NOMO-1 (cell line): ENCODE measurements around the gene DCXR.

ENCODE experiments used
- DNase-seq, 2 experiments: peaks; one replicate each; lab custom pipeline; 2025; ENCODE audit not compliant: unreplicated experiment in 2 of 2; lab: John Stamatoyannopoulos, UW

DCXR gene

DNA sequence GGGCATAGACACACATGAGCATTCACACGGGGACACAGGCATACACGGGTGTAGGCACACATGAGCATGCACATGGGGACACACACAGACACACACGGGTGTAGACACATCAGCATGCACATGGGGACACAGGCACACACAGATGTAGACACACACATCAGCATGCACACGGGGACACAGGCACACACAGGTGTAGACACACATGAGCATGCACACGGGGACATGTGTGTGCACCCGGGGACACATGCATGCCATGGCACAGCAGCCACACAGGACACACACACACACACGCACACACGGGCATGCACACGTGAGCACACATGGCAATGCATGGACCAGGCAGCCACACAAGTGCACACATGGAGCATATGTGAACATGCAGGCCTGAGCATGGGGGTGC lies 5.2 kb upstream of the DCXR start:
- DNase-seq = no peak

DNA sequence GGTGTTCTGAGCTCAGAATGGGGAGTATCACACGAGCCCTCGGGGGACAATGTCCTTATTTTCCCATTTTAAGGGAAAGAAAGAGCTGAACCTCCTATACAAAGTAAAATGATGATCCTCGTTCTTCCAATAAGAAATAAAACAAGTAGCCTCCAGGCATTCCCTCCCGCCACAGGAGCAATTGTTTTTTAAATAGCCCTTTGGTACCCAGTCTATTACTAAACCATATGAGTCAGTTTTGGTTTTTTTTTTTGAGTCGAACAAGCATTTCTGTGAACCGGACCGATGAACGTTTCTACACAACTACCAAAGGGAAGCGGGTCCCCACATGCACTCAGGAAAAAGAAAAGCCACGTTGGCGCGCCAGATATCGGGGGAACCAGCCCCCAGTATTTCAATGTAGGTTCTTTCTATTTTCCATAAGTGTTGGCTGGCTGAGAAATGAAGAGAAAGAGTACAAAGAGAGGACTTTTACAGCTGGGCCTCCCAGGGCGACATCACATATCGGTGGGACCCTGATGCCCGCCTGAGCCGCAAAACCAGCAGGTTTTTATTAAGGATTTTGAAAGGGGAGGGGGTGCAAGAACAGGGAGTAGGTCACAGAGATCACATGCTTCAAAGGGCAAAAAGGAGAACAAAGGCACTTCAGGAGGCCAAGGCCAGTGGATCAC lies 3.8 kb upstream of the DCXR start:
- DNase-seq = peak in 1 of 2 experiments; percentile 18

DNA sequence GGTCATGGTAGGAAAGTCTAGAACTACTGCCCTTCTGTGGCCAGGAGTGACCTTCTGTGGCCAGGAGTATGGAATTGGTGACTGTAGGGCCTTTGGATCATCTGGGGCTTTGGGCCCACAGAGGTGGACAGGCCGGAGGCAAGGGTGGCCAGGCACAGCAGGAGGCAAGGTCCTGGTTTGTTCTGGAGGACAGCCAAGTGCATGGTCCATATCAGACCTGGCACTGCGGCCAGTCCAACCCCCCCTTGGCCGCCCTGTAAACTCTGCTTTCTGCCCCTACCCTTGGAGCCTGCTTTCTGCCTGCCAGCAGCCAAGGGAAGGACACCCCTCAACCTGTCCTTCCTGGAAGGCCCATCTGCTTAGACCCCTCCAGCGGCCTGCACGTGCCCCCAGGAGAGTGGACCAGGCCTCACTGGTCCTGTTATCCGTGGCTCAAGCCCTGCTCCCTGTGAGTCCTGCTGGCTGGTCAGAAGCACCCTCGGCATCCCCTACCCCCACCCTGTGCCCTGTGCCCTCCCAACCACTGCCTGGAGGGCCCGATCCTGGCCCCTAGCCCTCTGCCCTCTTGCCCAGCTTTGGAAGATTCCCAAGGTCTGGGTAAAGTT lies 2.3 kb upstream of the DCXR start:
- DNase-seq = no peak

DNA sequence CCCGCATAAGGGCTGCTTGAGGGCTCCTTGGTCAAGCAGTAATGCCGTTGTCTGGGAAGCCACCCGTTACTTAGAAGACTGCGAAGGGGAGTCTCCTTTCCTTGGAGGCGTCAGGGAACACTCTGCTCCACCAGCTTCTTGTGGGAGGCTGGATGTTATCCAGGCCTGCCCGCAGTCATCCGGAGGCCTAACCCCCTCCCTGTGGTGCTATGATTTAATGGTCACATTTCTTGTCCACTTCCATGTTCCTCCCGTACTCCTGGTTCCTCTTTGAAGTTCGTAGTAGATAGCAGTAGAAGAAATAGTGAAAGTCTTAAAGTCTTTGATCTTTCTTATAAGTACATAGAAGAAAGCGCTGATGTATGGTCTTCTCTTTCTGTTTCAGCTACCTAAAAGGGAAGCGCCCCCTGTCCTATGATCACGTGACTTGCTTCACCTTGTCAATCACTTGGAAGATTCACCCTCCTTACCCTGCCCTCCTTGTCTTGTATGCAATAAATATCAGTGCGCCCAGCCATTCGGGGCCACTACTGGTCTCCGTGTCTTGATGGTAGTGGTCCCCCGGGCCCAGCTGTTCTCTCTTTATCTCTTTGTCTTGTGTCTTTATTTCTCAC lies 1.4 kb upstream of the DCXR start:
- peak in 1 of 2 experiments; percentile 12 for DNase-seq

DNA sequence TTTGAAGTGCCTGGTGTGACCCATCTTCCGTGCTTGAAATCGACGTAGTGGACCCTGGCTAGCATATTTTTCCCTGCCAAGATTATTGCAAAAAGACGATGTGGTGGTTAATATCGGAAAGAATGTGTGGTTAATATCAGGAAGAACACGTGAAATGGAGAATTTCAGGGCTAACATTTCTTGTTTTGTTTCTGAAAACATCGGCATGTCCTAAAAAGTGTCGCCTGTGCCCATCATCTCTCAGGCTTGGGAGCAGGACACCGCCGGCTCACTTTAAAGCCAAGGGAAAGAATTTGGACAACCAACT lies 345 bp upstream of the DCXR start:
- DNase-seq = no peak

DNA sequence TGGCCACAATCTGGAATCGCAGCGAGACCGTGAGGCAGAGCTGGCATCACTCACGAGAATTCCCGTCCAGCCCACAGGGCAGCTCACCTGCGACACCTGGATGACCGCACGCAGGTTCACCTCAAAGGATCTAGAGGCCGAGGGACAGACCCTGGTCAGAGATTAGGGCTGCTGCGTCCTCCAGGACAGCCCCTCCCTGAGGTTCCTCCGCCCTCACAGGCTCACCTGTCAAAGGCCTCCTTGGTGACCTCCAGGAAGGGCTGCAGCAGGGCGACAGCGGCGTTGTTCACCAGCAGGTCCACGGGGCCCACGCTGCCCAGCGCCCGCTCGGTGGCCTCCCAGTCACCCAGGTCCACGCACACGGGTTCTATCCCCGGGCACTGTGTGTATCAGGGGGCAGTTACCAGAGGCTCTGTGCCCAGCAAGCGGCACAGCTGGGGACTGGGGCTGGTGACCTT lies 834 bp downstream of the DCXR start:
- DNase-seq = no peak

DNA sequence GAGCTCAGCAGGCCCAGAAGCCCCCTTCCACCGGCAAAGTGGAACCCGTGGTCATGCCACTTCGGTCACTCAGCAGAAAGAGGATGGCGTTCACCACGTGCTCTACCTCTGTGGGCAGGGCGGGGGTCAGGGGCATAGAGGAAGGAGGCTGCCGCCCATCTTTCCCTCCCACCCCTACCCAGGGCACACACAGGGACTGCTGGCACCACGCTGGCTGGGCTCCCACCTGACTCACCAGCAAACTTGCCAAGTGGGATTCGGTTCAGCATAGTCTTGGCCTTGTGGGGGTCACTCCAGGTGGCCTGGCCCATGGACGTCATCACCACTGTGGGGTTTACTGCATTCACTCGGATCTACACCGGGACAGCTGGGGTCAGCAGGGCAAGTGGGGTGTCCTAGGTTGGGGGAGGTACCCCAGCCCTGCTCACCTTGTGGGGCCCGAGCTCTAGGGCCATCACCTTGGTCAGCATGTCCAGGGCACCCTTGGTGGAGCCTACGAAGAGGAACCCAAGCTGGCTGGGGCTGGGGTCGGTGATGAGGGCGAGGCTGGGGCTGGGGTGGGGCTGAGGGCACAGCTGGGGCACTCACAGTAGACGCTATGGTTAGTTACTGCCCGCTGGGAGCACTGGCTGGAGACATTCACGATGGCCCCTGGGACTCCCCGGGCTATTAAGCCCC lies 1.4 kb downstream of the DCXR start:
- DNase-seq = no peak

DNA sequence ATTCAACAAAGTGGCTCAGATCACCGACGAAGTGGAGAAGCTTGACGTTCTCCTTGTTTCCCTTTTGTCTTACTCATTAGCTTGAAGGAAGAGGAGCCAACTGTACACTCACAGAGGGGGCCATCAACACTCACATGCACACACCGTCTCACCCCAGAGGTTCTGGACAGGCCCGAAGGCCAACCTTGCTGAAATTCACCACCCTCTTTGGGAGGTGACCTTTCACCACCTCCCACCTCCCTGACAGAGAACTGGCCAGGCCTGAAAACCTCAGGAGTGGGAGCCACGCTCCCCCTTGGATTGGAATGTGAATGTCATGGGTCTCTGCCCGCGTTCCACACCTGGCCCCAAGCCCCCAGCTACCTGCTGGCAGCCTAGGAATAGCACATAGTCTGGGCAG lies 2.0 kb downstream of the DCXR start:
- no peak for DNase-seq

DNA sequence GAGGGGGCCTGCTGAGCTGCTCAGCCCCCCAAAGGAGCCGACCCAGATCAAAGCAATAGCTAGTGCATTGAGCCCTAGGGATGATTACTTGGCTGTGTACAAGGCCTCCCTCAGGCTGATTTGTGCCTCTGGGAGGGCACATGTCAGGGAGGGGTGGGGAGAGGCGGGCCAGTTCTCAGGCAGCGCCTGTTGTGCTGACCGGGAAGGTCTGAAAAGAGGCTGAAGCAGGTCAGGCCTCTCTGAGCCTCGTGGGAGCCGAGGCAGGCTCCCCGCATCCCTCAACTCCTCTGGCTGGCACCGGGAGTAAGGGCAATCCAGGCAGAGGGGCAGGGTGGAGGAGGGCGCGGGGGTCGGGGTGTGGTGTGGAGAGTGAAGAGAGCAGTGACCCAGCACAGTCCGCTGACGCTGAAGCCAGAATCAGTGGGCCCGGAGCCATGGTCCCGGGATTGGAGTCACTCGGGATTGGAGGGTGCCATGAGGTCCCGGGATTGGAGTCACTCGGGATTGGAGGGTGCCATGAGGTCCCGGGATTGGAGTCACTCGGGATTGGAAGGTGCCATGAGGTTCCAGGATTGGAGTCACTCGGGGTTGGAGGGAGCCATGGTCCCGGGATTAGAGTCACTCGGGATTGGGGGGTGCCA lies 3.0 kb downstream of the DCXR start:
- no peak for DNase-seq

DNA sequence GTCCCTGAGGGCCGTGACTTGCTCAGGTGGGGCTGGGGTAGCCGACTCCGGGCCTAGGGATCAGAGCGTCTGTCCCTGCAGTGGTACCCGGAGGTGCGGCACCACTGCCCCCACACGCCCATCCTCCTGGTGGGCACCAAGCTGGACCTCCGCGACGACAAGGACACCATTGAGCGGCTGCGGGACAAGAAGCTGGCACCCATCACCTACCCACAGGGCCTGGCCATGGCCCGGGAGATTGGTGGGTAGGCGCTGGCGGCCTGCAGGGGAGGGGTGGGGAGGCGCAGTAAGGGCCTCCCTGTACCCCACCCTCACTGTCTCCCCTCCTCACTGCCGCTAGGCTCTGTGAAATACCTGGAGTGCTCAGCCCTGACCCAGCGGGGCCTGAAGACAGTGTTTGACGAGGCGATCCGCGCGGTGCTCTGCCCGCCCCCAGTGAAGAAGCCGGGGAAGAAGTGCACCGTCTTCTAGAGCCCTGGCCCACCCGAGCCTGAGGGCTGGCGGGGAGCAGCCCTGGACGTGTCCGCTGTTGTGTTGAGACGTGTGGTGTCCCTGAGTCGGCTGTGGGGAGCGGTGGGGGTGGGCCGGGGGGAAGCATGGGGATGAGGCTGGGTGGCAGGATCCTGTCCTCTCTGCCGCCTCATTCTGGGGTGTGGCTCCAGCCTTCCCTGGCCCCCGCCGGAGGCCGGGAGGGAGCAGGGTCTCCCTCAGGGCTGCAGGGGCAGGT lies 4.0 kb downstream of the DCXR start:
- no peak for DNase-seq

DNA sequence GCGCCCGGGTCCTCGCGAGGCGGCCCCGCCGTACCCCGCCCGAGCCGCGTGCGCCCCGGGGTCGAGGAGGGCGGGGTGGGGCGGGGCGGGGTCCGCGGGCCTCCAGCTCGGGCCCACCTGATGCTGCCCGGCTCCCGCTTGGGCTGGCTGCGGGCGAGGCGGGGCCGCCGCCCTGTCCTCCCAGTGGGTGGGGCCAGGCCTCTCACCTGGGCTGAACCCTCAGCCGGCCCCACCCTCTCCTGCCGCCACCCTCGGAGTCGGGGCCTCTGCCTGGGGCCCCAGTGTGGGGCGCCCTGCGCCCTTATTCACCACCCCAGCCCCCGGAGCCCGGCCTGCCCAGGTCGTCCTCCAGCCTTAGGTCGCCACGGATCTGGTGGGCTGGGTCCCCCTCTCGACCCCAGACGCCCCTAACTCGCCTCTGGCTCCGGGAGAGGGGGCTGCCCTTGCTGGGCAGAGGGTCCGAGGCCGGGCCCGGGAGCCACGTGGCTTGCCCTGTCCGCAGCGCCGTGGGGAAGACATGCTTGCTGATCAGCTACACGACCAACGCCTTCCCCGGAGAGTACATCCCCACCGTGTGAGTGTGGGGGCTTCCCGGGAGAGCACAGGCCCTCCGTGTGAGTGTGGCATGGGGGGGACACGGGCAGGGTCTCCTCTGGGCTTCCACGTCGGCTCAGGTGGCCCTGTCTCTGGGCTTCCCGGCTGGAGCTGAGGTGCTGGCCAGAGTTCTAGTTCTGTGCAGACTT lies 5.4 kb downstream of the DCXR start:
- no peak for DNase-seq

DNA sequence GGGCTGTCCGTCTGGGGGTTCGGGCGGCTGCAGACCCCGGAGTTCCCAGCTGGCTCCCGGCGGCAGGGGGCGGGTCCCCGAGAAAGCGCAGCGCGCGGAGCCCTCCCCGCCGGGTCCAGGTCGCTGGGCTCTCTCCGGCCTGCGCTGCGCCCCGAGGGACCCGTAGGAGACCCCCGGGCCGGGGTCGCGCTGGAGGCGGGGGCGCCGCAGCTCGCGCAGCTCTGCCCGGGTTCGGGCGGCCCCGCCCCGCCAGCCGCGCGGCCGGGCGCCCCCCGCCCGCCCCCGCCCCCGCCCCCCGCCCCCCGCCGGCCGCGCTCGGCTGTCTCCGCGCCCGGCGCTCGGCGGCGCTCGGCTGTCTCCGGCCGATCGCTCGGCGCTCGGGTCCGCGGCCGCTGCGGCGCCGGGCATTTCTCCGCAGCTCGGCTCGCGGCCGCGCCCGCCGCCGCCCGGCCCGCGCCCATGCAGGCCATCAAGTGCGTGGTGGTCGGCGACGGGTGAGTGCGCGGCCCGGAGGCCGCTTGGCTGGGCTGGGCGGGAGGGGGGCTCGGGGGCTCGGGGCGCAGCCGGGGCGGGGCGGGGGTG lies 6.1 kb downstream of the DCXR start, which contains the start of gene RAC3:
Gene RAC3, plus strand, starts transcription at position 376 of the 582 bp plus-strand sequence. Its CDS starts 84 bp downstream, at position 460.
- peak in 1 of 2 experiments; percentile 62 for DNase-seq

DNA sequence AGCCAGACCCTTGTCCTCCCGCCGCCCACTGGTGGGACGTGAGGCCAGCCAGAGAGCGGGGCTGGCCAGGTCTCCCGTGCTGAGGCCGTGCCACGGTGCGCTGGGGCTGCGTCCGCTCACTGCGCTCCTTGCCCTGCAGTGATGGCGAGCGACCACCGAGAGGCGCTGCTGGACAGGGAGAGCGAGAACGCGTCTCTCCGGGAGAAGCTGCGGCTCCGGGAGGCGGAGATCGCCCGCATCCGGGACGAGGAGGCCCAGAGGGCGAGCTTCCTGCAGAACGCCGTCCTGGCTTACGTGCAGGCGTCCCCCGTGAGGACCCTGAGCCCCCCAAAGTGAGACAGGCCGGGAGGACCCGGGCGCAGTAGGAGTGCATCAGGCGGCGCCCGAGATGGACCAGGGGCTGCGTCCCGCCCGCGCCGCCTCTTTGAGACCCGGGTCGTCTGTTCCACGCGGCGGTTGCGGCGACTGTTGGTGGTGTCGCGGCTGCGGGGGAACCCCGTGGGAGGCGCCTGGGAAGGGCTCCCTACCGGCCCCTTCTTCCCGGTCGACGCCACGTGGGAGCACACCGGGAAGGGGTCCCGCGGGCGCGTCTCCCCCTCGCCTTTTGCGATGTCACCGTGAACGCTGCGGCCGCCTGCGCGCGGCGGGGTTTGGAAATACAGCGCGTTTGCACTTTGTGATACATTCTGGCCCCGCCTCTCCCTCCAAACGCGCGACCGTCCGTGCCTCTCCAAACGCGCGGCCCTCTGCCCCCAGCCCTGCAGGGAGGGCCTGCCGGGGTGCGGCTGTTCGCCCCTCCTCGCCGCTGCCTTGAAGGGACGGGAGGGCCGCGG lies 6.8 kb downstream of the DCXR start:
- peak; percentile 76 to 85 for DNase-seq

DNA sequence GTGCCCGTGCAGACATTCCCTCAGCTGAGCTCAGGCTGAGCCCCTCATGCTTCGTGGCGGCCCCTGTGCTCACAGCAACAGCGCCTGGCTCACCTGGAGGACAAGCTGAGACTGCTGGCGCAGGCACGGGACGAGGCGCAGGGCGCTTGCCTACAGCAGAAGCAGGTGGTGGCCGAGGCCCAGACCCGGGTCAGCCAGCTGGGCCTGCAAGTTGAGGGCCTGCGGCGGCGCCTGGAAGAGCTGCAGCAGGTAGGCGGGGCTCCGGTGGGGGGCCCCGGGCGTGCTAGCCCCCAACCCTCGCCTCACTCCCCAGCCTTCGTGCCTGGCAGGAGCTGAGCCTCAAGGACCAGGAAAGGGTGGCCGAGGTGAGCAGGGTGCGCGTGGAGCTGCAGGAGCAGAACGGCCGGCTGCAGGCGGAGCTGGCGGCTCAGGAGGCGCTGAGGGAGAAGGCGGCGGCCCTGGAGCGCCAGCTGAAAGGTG lies 7.5 kb downstream of the DCXR start:
- DNase-seq = no peak

DNA sequence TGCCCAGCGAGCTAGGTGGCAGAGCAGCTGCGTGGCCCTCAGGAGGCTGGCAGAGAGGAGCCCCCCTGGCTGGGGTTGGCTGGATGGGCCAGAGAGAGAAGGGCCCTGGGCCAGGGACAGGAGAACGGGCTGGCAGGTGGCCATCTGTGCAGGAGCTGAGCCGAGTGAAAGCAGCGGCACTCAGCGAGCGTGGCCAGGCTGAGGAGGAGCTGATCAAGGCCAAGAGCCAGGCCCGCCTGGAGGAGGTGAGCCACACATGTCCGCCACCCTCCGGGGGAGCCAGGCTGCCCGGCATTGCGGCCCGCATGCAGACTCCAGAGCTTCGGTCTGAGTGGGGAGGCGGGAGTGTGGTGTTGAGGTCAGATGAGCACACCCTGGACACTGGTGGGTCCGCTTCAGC lies 8.1 kb downstream of the DCXR start:
- DNase-seq = no peak

DNA sequence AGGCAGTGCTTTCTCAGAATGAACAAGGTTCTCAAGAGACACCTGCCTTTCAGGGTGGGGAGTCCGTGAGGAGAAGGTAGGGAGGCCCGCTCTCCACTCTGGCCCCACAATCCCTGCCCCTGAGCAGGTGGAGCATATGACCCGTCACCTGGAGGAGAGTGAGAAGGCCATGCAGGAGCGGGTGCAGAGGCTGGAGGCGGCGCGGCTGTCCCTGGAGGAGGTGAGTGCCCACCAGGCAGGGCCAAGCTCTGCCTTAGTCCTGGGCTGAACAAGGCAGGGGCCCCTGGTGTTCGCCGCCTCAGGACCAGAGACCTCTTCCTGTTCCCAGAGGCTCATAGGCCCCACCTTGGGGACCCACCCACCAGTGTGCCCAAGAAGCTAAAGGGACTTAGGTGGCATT lies 8.5 kb downstream of the DCXR start:
- no peak for DNase-seq

DNA sequence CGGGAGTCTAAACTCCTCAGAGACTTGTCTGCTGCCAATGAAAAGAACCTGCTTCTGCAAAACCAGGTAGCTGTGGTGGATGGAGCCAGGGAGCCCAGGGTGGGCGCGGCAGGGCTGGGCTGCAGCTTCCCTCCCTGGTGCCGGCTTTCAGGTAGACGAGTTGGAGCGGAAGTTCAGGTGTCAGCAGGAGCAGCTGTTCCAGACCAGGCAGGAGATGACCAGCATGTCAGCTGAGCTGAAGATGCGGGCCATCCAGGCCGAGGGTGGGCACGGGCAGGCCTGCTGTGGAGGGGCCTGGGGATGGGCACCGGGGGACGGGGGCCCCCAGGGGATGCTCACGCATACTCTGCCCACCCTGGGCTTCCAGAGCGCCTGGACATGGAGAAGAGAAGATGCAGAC lies 9.3 kb downstream of the DCXR start:
- no peak for DNase-seq

DNA sequence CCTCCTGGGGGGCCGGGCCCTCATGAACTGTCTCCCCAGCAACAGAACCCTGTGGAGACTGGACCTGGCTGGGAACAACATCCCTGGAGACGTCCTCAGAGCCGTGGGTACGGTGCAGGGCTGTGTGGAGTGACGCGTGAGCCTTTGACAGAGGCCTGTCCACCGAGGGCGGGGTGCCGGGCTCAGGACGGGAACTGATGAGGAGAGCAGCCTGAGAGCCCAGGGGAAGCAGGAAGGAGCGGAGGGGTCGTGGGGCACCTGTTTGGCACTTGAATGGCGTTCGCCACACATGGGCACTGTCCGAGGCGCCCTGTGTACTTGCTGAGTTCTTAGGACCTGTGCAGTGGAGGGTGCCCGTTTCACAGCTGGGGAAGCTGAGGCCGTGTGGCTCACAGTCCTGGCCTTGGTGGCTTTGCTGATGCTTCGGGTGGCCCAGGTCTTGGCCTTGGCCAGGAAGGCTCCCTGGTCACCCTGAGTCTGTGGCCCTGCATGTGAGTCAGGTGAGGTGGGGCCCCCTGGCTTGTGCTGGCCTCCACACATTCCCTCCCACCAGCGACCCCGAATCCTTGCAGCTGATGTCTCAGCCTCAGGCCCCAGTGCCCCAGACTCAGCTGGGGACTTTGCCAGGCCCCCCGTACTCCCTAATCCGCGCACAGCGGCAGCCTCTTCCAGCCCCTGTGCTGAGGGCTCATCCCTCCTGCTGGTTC lies 11.9 kb downstream of the DCXR start:
- no peak for DNase-seq
